Stimulated activated CD4-positive, alpha-beta T cell treated with anti-CD3 and anti-CD28 coated beads, Interleukin-4, amount 100 ng/mL, for 48 hours (primary cell): ENCODE data around the gene SLC35B2.

ENCODE experiments used
- DNase-seq, 2 donors: peaks; one replicate each; pipeline ENCODE4 v3.0.0-alpha.2; 2020; ENCODE audit warnings: low read depth in 2 of 2

SLC35B2 gene

DNA sequence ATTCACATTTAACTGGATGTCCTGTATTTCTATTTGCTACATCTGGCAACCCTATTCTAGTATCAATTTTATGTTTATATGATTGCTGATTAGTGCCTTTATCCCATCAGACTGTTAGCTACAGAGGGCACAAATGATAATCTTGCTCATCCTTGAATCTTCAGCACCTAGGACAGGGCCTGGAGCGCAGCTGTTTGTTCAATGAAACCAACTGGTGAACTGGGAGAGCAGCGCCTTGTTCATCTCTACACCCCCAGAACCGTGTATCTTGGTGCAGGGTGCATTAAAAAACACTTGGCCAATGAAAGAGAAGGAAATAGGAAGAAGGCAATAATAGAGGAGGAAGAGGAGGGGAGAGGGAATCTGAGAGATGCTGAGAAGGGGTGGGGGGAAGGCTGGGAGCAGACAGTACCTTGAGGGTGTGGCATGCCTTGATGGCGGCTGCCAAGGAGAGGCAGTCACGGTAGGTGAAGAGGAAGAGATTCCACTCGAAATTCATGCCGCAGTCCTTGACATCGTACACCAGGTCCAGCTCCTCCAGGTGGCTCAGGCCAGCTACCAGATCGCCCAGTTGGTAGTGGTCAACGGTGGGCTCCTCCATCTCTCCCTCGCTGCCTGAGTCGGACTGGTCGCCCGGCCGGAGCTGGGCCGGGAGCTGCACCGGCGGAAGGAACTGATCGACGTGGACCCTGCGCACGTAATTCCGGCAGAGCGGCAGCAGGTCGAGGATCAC is 28.4 kb upstream of the SLC35B2 start:
- no peak for DNase-seq

- no peak for DNase-seq
Measured at GRCh38 chr6:44284867-44285266, 27.5 kb upstream of the SLC35B2 start.

- DNase-seq: no peak
Measured at GRCh38 chr6:44284121-44284520, 26.8 kb upstream of the SLC35B2 start.

- no peak for DNase-seq
Measured at GRCh38 chr6:44278774-44279697, 21.7 kb upstream of the SLC35B2 start.

DNA sequence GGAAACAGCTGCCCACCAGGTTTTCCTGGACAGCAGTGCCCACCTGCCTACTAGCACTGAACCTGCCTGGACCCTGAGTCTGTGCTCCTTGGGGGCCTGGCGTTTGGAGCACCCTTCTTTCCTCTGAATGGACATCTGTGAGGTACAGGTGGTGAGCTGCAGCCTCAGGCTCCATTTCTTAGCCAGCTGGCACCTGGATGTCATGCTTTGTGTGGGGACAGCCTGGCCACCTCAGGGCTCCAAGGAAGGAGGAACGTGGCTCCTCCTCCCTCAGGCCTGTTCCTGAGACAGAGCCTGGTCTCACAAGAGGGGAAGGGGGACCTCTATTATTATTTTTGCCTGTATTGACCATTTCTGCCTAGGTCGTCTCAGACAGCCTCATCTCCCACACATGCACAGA is 21.0 kb upstream of the SLC35B2 start:
- no peak for DNase-seq

- DNase-seq: no peak
Measured at GRCh38 chr6:44277763-44278162, 20.4 kb upstream of the SLC35B2 start.

DNA sequence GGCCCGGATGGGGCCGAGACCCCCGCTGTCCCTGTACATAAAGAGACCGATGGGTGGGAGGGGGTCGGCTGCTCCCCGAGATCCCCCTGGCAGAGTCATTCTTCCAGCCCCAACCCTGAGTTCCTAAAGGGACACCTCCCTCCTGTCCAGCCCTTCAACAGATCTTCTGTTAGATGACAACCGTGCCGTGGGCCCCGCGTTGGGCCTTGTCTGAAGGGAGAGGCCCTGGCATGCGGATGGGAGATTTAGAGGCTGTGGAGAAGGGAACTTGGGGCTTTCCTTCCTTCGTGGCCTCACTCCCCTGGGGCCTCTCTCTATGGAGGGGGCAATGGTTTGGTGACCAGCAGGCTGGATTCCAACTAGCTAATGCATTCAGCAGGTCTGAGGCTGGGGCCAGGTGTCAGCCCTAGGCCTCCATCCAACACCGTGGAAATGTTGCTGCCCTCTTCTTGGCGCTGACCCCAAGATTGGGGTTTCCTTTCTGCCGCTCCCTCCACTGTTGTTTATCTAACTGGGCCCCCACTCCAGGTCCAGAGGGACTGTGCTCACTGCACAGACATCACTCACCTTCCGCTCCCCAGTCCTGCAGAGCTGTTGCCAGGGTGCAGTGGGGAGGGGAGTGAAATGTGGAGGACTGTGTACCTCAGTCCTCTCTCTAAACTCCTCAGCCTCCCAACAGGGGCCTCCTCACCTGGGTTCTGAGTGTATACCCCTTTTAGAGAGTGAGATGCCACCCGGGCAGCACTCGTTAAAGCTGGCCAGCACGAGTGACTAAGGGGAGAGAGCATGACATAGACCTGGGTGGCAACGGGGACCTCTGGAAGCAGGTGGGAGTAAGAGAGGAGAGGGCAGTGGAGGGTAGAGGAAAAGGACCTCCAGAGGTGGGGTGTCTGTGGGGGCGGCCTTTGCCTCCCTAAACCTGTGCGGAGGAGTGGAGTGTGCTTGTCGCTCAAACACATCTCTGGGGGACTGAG is 19.6 kb upstream of the SLC35B2 start:
- DNase-seq: no peak

- DNase-seq: no peak
Measured at GRCh38 chr6:44275749-44276648, 18.7 kb upstream of the SLC35B2 start.

DNA sequence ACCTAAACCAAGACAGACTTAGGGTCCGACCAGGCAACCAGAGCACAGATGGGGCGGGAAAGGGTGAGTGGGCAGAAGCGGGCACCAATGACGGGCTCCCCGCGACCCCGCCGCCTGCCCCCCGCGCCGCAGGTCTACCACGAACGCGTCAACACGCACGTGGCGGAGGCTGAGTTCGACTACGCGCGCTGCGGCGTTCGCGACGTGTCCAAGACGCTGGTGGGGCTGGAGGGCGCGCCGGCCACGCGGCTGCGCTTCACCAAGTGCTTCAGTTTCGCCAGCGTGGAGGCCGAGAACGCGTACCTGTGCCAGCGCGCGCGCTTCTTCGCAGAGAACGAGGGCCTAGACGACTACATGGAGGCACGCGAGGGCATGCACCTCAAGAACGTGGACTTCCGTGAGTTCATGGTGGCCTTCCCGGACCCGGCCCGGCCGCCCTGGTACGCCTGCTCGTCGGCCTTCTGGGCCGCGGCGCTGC is 18.0 kb upstream of the SLC35B2 start:
- DNase-seq: no peak

DNA sequence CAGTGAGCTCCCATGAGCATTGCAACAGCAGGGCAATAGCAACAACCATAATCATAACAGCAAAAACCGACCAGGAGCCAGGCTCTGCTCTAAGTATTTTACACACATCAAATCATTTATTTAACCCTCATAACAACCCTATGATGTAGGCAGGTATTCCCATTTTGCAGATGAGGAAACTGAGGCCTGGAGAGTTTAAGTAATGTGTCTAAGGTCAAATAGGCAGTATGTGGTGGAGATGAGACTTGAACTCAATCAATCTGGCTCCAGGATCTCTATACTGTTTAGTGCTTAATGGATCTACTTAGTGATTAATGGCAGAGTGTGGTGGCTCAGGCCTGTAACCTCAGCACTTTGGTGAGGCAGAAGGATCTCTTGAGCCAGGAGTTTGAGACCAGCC is 16.3 kb upstream of the SLC35B2 start:
- no peak for DNase-seq

- DNase-seq: no peak
Measured at GRCh38 chr6:44272999-44273566, 15.8 kb upstream of the SLC35B2 start.

- DNase-seq: no peak
Measured at GRCh38 chr6:44272529-44272928, 15.2 kb upstream of the SLC35B2 start.

GRCh38 chr6:44271914-44272313 is 14.6 kb upstream of the SLC35B2 start:
- DNase-seq: no peak

DNA sequence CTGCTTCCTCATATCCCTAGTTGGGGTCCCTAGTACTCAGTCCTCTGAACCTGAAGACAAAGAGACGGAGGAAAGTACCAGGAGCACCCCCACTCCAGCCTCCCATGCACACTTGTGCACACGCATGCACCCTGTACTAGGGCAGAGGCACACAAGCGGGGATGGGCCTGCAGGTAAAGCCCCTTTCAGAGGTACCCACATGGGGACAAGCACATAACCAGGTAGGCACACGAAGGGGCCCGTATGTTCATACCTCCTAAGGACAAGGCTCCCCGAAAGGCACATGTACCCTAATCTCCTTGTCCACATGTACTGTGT is 14.0 kb upstream of the SLC35B2 start:
- no peak for DNase-seq

- no peak for DNase-seq
Measured at GRCh38 chr6:44270526-44271405, 13.4 kb upstream of the SLC35B2 start.

- no peak for DNase-seq
Measured at GRCh38 chr6:44269921-44270525, 12.7 kb upstream of the SLC35B2 start, which contains the start of gene TMEM151B. TSS of gene TMEM151B (plus strand) at chr6:44270450. CDS start at chr6:44270743, 293 bp downstream.

- DNase-seq: no peak
Measured at GRCh38 chr6:44269178-44269920, 12.0 kb upstream of the SLC35B2 start.

- DNase-seq: peak; percentile 52 to 53
Measured at GRCh38 chr6:44268095-44268628, 10.8 kb upstream of the SLC35B2 start.
